Activated T-helper 17 cell treated with anti-CD3 and anti-CD28 coated beads, Interleukin-2, amount 50 U/mL, for 72 hours (primary cell): ENCODE data around the gene AK6. TPM values are rescaled to one million over a fixed set of nuclear protein-coding genes. Genes with fewer than 3 reads are reported as not detected.
A peak's percentile ranks its signal among the peaks of the same experiment; 100 is the strongest.
"Not testable (repeated sequence)": the region's sequence is repeated elsewhere in the genome, so short reads cannot be mapped to it uniquely, and the experiment has no call there.

ENCODE experiments used
- ATAC-seq: fragments of 150-1000 bp; cut with Tn5 transposase; replicated peaks from 2 replicates; pipeline ENCODE4 v1.10.0; 2021; ENCODE audit warnings: mild to moderate bottlenecking, moderate library complexity
- H3K27ac Mint-ChIP-seq: one replicate; pipeline ENCODE4 v1.8.0; 2022; ENCODE audit warnings: mixed read lengths
- H3K27me3 Mint-ChIP-seq: one replicate; pipeline ENCODE4 v1.8.0; 2022; ENCODE audit warnings: mixed read lengths
- H3K36me3 Mint-ChIP-seq: one replicate; pipeline ENCODE4 v1.8.0; 2022; ENCODE audit warnings: low read depth, mild to moderate bottlenecking, mixed read lengths
- H3K4me1 Mint-ChIP-seq: one replicate; pipeline ENCODE4 v1.8.0; 2022; ENCODE audit warnings: mixed read lengths
- H3K4me3 Mint-ChIP-seq: one replicate; pipeline ENCODE4 v1.8.0; 2022; ENCODE audit warnings: mild to moderate bottlenecking, mixed read lengths
- H3K9me3 Mint-ChIP-seq: one replicate; pipeline ENCODE4 v1.8.0; 2022; ENCODE audit warnings: mixed read lengths
- total RNA-seq, 2 donors: library from RNA; stranded (reverse); gene quantifications; one replicate each; pipeline ENCODE4 v1.2.3, GENCODE V29; 2022

AK6 gene
- total RNA-seq, 2 donors from 2014 or later, result 52.3 to 76.4 TPM

GRCh38 chr5:69364850-69365249 lies 4.5 kb downstream of the AK6 start:
- no peak for ATAC-seq
- H3K27ac Mint-ChIP-seq, result no peak overlapping the region
- H3K36me3 Mint-ChIP-seq, result peaks cover 99% of the 10 kb centered on the region
- H3K4me3 Mint-ChIP-seq, result no peak overlapping the region
- H3K27me3 Mint-ChIP-seq, result no peaks in the 10 kb centered on the region
- H3K4me1 Mint-ChIP-seq, result peaks cover 12% of the 10 kb centered on the region
- no peaks in the 10 kb centered on the region for H3K9me3 Mint-ChIP-seq

- Mint-ChIP-seq H3K4me3 (no peak overlapping the region), H3K4me1 (peaks cover 12% of the 10 kb centered on the region), H3K27ac (no peak overlapping the region), H3K27me3 (no peaks in the 10 kb centered on the region), H3K36me3 (peaks cover 99% of the 10 kb centered on the region), H3K9me3 (no peaks in the 10 kb centered on the region)
- ATAC-seq, result no peak
These were observed 4.9 kb downstream of the AK6 start for GRCh38 chr5:69364414-69364813.

- no peaks in the 10 kb centered on the region for H3K27me3 Mint-ChIP-seq
- no peak overlapping the region for H3K4me3 Mint-ChIP-seq
- peak overlapping the region; percentile 0 for H3K27ac Mint-ChIP-seq
- peaks cover 5% of the 10 kb centered on the region for H3K4me1 Mint-ChIP-seq
- no peaks in the 10 kb centered on the region for H3K9me3 Mint-ChIP-seq
- no peak for ATAC-seq
- H3K36me3 Mint-ChIP-seq, result peaks cover 92% of the 10 kb centered on the region
These were observed 8.9 kb downstream of the AK6 start for GRCh38 chr5:69360442-69360841.

GRCh38 chr5:69359699-69360098 lies 9.6 kb downstream of the AK6 start:
- Mint-ChIP-seq H3K9me3 (no peaks in the 10 kb centered on the region), H3K4me1 (peaks cover 5% of the 10 kb centered on the region)

GRCh38 chr5:69350664-69351063 lies 18.7 kb downstream of the AK6 start:
- Mint-ChIP-seq H3K27me3 (no peaks in the 10 kb centered on the region), H3K27ac (no peak overlapping the region), H3K36me3 (peaks cover 56% of the 10 kb centered on the region), H3K4me3 (no peak overlapping the region), H3K4me1 (no peaks in the 10 kb centered on the region), H3K9me3 (no peaks in the 10 kb centered on the region)
- ATAC-seq, result no peak

More at GRCh38 chr5:69359699-69360098, 9.6 kb downstream of the AK6 start:
- H3K36me3 Mint-ChIP-seq, result peaks cover 92% of the 10 kb centered on the region
- ATAC-seq, result no peak
- H3K4me3 Mint-ChIP-seq, result no peak overlapping the region
- no peaks in the 10 kb centered on the region for H3K27me3 Mint-ChIP-seq
- H3K27ac Mint-ChIP-seq, result no peak overlapping the region

GRCh38 chr5:69343083-69343482 lies 26.2 kb downstream of the AK6 start:
- Mint-ChIP-seq H3K4me3 (no peak overlapping the region), H3K9me3 (no peaks in the 10 kb centered on the region), H3K27ac (no peak overlapping the region), H3K27me3 (no peaks in the 10 kb centered on the region), H3K36me3 (no peaks in the 10 kb centered on the region), H3K4me1 (no peaks in the 10 kb centered on the region)
- no peak for ATAC-seq

GRCh38 chr5:69341520-69342161 lies 27.7 kb downstream of the AK6 start:
- H3K4me3 Mint-ChIP-seq, result no peak overlapping the region
- H3K4me1 Mint-ChIP-seq, result no peaks in the 10 kb centered on the region
- ATAC-seq, result peak; percentile 45
- H3K9me3 Mint-ChIP-seq, result no peaks in the 10 kb centered on the region
- H3K27ac Mint-ChIP-seq, result no peak overlapping the region
- no peaks in the 10 kb centered on the region for H3K36me3 Mint-ChIP-seq
- no peaks in the 10 kb centered on the region for H3K27me3 Mint-ChIP-seq

- ATAC-seq, result no peak
- Mint-ChIP-seq H3K9me3 (no peaks in the 10 kb centered on the region), H3K36me3 (peaks cover 5% of the 10 kb centered on the region), H3K4me1 (peaks cover 17% of the 10 kb centered on the region), H3K4me3 (no peak overlapping the region), H3K27ac (no peak overlapping the region), H3K27me3 (no peaks in the 10 kb centered on the region)
These were observed 33.9 kb downstream of the AK6 start for GRCh38 chr5:69335341-69335935.

GRCh38 chr5:69334793-69335268 lies 34.5 kb downstream of the AK6 start:
- Mint-ChIP-seq H3K4me3 (peak overlapping the region; percentile 37), H3K9me3 (no peaks in the 10 kb centered on the region), H3K4me1 (peaks cover 17% of the 10 kb centered on the region), H3K27ac (no peak overlapping the region), H3K36me3 (peaks cover 5% of the 10 kb centered on the region), H3K27me3 (no peaks in the 10 kb centered on the region)
- ATAC-seq, result peak; percentile 79

- H3K27ac Mint-ChIP-seq, H3K9me3 Mint-ChIP-seq, H3K36me3 Mint-ChIP-seq, ATAC-seq, H3K27me3 Mint-ChIP-seq: not testable (repeated sequence)
- peaks cover 17% of the 10 kb centered on the region for H3K4me1 Mint-ChIP-seq
- peak overlapping the region; percentile 94 for H3K4me3 Mint-ChIP-seq
These were observed 35.5 kb downstream of the AK6 start for GRCh38 chr5:69333668-69334315.

GRCh38 chr5:69331528-69332445 lies 37.5 kb downstream of the AK6 start:
- Mint-ChIP-seq H3K36me3 (peaks cover 5% of the 10 kb centered on the region), H3K27ac (peak overlapping the region; percentile 95), H3K4me3 (peak overlapping the region; percentile 94), H3K27me3 (no peaks in the 10 kb centered on the region), H3K9me3 (no peaks in the 10 kb centered on the region), H3K4me1 (peaks cover 17% of the 10 kb centered on the region)
- ATAC-seq, result no peak

GRCh38 chr5:69329905-69330489 lies 39.3 kb downstream of the AK6 start:
- Mint-ChIP-seq H3K27me3 (no peaks in the 10 kb centered on the region), H3K4me1 (peaks cover 17% of the 10 kb centered on the region), H3K36me3 (peaks cover 5% of the 10 kb centered on the region), H3K4me3 (no peak overlapping the region), H3K27ac (no peak overlapping the region), H3K9me3 (no peaks in the 10 kb centered on the region)
- no peak for ATAC-seq

GRCh38 chr5:69326365-69326764 lies 43.0 kb downstream of the AK6 start:
- Mint-ChIP-seq H3K27me3 (no peaks in the 10 kb centered on the region), H3K9me3 (no peaks in the 10 kb centered on the region), H3K4me3 (no peak overlapping the region), H3K27ac (no peak overlapping the region), H3K36me3 (no peaks in the 10 kb centered on the region), H3K4me1 (peaks cover 4% of the 10 kb centered on the region)
- no peak for ATAC-seq

GRCh38 chr5:69317391-69317790 lies 51.9 kb downstream of the AK6 start:
- no peak for ATAC-seq
- no peaks in the 10 kb centered on the region for H3K27me3 Mint-ChIP-seq
- no peak overlapping the region for H3K27ac Mint-ChIP-seq
- H3K36me3 Mint-ChIP-seq, result peaks cover 42% of the 10 kb centered on the region
- H3K4me3 Mint-ChIP-seq, result no peak overlapping the region
- H3K4me1 Mint-ChIP-seq, result no peaks in the 10 kb centered on the region
- H3K9me3 Mint-ChIP-seq, result no peaks in the 10 kb centered on the region
